DND-41 (cell line): ENCODE data around the gene LIPG.

ENCODE experiments used
- ATAC-seq: fragments of 200-7000 bp; cut with Tn5 transposase; 3 replicates; pipeline ENCODE4 v1.9.1; 2021; ENCODE audit warnings: low read depth; ENCODE audit not compliant: insufficient read depth
- DNase-seq: peaks from one replicate; pipeline ENCODE4 v3.0.0-alpha.2; 2020
- H2AFZ ChIP-seq: 2 replicates; pipeline ENCODE4 v1.6.0; 2012; ENCODE audit warnings: low read depth, low read length
- H3K27ac ChIP-seq: 2 replicates; pipeline ENCODE4 v1.5.1; 2012; ENCODE audit warnings: low read length, inconsistent platforms
- H3K27me3 ChIP-seq: fragments of 200-600 bp; sonication (generic); 2 replicates; pipeline ENCODE4 v1.6.0; 2012; ENCODE audit warnings: low read length, mild to moderate bottlenecking, inconsistent platforms; ENCODE audit not compliant: insufficient read depth, poor library complexity
- H3K36me3 ChIP-seq: 2 replicates; pipeline ENCODE4 v1.5.1; 2012; ENCODE audit warnings: low read length, inconsistent platforms; ENCODE audit not compliant: insufficient read depth
- H3K4me1 ChIP-seq: 2 replicates; pipeline ENCODE4 v1.5.1; 2012; ENCODE audit warnings: mild to moderate bottlenecking, low read length; ENCODE audit not compliant: insufficient read depth
- H3K4me2 ChIP-seq: 2 replicates; pipeline ENCODE4 v1.6.0; 2012; ENCODE audit warnings: mild to moderate bottlenecking, moderate library complexity, low read length, inconsistent platforms; ENCODE audit not compliant: insufficient read depth
- H3K4me3 ChIP-seq, 2 experiments: fragments of 200-600 bp in 1 of 2; shearing (Covaris generic) in 1 of 2; 2 replicates each; pipeline ENCODE4 v1.5.1; 2012 to 2016; ENCODE audit warnings: inconsistent platforms in 2 of 2, low read length in 2 of 2, mild to moderate bottlenecking in 2 of 2, low read depth in 1 of 2, moderate library complexity in 1 of 2
- H3K79me2 ChIP-seq: 2 replicates; pipeline ENCODE4 v1.6.0; 2012; ENCODE audit warnings: low read length, inconsistent platforms; ENCODE audit not compliant: insufficient read depth
- H3K9ac ChIP-seq: 2 replicates; pipeline ENCODE4 v1.6.0; 2012; ENCODE audit warnings: low read depth, mild to moderate bottlenecking, inconsistent platforms, low read length, moderate library complexity
- H3K9me3 ChIP-seq: 2 replicates; pipeline ENCODE4 v1.5.1; 2012; ENCODE audit warnings: low read length, moderate library complexity, mild to moderate bottlenecking, inconsistent platforms; ENCODE audit not compliant: insufficient read depth, severe bottlenecking
- H4K20me1 ChIP-seq: 2 replicates; pipeline ENCODE4 v1.6.0; 2012; ENCODE audit warnings: low read length; ENCODE audit not compliant: insufficient read depth
- CTCF ChIP-seq: IDR thresholded peaks from 2 replicates; pipeline ENCODE4 v1.5.1; 2012; ENCODE audit warnings: borderline replicate concordance, low read length, moderate library complexity, mild to moderate bottlenecking; ENCODE audit not compliant: poor library complexity, severe bottlenecking; ENCODE audit errors: extremely low read depth
- EZH2 ChIP-seq: IDR thresholded peaks from 3 replicates; pipeline ENCODE4 v1.6.1; 2012; ENCODE audit warnings: borderline replicate concordance, low read depth, mild to moderate bottlenecking, moderate library complexity, low read length, inconsistent platforms; ENCODE audit not compliant: severe bottlenecking

LIPG gene

GRCh38 chr18:49548229-49548636 lies 13.6 kb upstream of the LIPG start:
- no peak overlapping the region for H3K4me3 ChIP-seq
- DNase-seq, result no peak
- H3K27ac ChIP-seq, result no peak overlapping the region
- H4K20me1 ChIP-seq, result no peaks in the 10 kb centered on the region
- H3K27me3 ChIP-seq, result peaks cover 19% of the 10 kb centered on the region
- H3K9ac ChIP-seq, result no peak overlapping the region
- no peak overlapping the region for H3K4me2 ChIP-seq
- H3K79me2 ChIP-seq, result no peaks in the 10 kb centered on the region
- no peak overlapping the region for H2AFZ ChIP-seq
- TF ChIP-seq EZH2 (no peak), CTCF (no peak)
- no peak for ATAC-seq
- H3K4me1 ChIP-seq, result no peaks in the 10 kb centered on the region
- H3K36me3 ChIP-seq, result no peaks in the 10 kb centered on the region
- no peaks in the 10 kb centered on the region for H3K9me3 ChIP-seq

DNA sequence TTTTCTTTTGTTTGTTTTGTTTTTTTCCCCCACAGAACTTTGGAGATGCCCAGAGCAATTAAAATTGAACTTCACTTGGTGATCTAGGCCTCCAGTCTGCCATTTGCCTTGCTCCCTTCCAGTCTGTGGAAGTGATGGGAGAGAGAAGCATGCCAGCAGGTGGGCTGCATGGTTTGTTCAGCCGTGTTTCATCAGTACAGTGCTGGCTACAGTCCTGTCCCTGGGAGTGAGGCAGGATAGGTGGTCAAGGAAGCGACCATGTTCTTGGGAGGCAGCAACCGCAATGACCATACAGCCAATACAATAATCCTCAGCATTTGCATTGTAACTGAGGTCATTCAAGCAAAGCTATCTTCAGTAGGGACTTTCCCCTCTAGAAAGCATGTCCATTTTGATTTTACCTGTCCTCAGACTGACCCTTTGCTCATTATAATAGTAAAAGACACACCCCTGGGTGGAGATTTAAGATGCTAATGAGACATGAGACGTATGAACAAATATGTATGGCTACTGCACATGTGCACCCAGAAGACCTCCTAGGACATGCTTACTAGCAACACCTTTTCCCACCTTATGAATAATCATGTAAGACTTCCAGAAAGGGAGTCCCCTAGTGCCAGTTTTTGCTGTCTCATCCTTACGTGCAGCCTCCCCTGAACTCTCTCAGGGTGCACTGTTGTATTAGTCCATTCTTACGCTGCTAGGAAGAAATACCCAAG lies 11.1 kb upstream of the LIPG start:
- Histone ChIP-seq H3K4me3 (no peak overlapping the region), H3K27ac (no peak overlapping the region), H3K4me2 (no peak overlapping the region), H4K20me1 (no peaks in the 10 kb centered on the region), H2AFZ (no peak overlapping the region; the same call in 1 of the 2 replicates), H3K27me3 (peaks cover 19% of the 10 kb centered on the region), H3K9me3 (no peaks in the 10 kb centered on the region), H3K79me2 (no peaks in the 10 kb centered on the region), H3K36me3 (no peaks in the 10 kb centered on the region), H3K9ac (no peak overlapping the region), H3K4me1 (no peaks in the 10 kb centered on the region)
- ATAC-seq (no peak), DNase-seq (no peak)
- no peak for TF ChIP-seq CTCF
- no peak for TF ChIP-seq EZH2

- DNase-seq (no peak), ATAC-seq (no peak)
- H2AFZ ChIP-seq, result no peak overlapping the region
- no peak overlapping the region for H3K4me3 ChIP-seq
- no peaks in the 10 kb centered on the region for H3K79me2 ChIP-seq
- no peak overlapping the region for H3K4me2 ChIP-seq
- no peak overlapping the region for H3K27ac ChIP-seq
- peaks cover 17% of the 10 kb centered on the region for H3K27me3 ChIP-seq
- no peaks in the 10 kb centered on the region for H4K20me1 ChIP-seq
- no peaks in the 10 kb centered on the region for H3K9me3 ChIP-seq
- H3K9ac ChIP-seq, result no peak overlapping the region
- H3K4me1 ChIP-seq, result no peaks in the 10 kb centered on the region
- no peaks in the 10 kb centered on the region for H3K36me3 ChIP-seq
- no peak for TF ChIP-seq CTCF
- no peak for TF ChIP-seq EZH2
These were observed 8.9 kb upstream of the LIPG start for GRCh38 chr18:49553003-49553402.
